Vagina (tissue), 2 donors: ENCODE results near the gene TFG.

Experiments
- CTCF ChIP-seq, 3 experiments: fragments of 450-650 bp in 2 of 3; fragments of 200-600 bp in 1 of 3; sonication (generic) in 1 of 3; IDR thresholded peaks; one replicate each; pipeline ENCODE4 v1.5.1; 2017 to 2019; ENCODE audit warnings: antibody characterized with exemption in 3 of 3, mild to moderate bottlenecking in 2 of 3, moderate library complexity in 2 of 3
- POLR2AphosphoS5 ChIP-seq, 2 donors: sonication (generic); formaldehyde crosslinking; IDR thresholded peaks; one replicate each; pipeline ENCODE4 v1.9.0; 2017; ENCODE audit warnings: antibody characterized with exemption in 2 of 2, mild to moderate bottlenecking in 2 of 2, low read depth in 1 of 2; ENCODE audit not compliant: insufficient read depth in 1 of 2

GRCh38 chr3:100798012-100798411 lies 88.7 kb downstream of the TFG start:
- TF ChIP-seq CTCF (IDR thresholded peaks at IDR 0.05) (no peak), POLR2AphosphoS5 (IDR thresholded peaks at IDR 0.05; ENCODE audit: insufficient read depth in 1 of 2, low read depth in 1 of 2) (no peak)
